GM18861 (cell line): ENCODE data around the gene DUSP7.

Experiments
- ATAC-seq: cut with Tn5 transposase; IDR thresholded peaks from one replicate; pipeline ENCODE4 v1.9.1; 2021; ENCODE audit not compliant: unreplicated experiment

DUSP7 gene

DNA sequence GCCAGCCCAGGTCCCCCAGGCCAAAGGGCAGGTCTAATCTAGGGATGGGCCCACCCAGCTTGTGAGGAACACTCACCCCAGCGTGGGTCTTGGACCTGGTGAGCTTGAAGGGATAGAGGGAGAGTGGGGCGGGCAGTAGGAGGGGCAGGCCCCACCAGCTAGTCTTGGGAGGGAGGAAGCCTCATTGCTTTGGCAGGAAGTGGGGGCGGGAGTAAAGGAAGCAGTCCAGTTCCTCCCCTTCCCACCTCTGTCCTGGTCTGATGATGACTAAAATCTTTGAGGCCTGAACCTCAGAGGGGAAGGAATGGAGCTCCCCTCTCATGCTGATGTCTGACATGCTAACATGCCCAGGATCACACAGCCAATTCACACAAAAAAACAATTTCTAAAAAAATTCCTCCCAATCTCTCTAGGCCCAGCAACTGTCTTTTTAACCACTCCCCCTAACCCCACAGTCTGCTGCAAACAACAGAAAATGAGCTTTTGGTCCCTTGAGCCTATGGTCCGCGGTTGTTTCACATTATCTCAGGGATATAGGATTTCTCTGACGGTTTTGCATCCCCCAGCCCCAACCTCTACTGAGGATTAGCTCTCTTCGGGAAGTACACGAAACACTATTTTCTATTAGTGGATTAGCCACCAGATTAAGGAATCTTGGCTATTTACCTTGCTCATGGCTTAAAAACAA is 30.7 kb upstream of the DUSP7 start:
- no peak for ATAC-seq

DNA sequence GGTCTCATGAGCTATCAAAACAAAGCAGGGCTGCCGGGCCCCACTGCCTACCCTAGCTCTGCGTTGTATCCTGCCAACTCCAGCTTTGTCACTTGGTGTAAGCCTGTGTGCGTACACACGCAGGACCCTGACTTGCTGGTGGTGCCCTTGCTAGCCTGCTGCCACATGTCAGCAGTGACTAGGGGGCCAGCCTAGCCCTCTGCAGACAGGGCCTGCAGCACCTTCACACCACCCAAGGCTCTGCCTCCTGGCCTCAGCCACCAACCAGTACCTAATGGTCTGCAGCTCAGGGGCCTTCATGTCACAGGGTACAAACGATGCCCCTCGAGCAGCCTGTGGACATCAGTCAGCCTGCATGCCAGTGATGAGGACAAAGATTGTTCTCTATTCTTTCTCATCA is 30.1 kb upstream of the DUSP7 start:
- ATAC-seq, result no peak

DNA sequence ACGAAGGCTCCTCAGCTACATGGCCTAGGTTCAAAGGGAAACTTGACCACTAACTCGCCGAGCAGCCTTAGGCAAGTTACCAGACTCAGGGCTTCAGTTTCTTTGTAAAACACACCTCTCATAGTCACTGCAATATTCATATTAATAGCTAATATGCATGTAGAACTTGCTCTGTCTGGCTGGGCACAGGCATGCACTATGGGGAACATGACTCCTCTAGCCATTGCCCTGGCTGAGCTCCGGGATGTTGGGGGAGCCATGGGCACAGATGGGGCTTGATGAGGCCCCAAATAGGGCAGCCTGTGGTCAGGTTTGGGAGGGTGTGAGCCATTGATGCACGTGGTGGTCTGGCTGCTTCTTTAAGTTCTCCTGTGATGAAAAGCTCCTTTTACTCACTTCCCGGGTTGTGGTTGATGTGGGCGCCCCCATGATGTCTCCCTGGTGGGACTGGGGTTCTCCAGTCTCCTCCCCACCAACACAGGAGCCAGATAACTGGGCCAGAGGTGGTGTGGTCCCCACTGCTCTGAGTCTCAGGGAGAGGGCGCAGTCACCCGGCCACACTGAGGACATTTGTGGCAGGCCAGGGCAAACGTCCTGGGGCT is 29.4 kb upstream of the DUSP7 start:
- ATAC-seq, result no peak

DNA sequence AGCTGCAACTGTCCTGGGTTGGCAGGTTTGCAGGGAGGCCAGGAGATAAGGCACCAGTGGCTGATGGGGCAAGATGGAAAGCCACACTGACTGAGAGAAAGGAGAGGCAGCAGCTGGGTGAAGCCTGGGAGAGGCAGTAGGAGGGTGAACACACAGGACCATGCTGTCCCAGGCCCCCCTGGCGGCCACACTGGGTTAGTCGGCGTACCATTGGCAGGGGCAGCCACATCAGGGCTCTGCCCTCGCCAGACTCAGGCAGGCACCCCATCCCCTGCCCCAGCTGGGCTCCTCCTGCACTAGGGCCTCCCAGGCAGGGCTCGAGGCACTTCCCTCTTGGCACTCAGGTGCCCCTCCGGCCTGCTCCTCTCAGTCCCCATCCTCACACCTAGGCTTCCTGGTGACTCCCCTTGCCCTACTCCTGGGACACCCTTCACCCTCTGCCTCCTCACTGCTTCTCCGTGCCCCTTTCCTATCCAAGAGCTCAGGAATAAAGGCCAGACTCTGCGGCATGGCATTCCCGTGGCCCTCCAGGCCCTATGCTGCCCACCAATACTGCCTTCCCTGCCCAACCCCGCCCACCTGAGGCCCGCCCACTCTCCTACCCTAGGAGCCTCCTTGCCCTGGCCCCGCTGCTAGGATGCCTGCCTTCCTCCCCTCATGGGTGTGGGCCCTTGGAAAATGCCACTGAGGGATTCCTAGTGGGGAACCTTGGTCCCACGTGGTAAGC is 28.7 kb upstream of the DUSP7 start:
- ATAC-seq, result no peak

DNA sequence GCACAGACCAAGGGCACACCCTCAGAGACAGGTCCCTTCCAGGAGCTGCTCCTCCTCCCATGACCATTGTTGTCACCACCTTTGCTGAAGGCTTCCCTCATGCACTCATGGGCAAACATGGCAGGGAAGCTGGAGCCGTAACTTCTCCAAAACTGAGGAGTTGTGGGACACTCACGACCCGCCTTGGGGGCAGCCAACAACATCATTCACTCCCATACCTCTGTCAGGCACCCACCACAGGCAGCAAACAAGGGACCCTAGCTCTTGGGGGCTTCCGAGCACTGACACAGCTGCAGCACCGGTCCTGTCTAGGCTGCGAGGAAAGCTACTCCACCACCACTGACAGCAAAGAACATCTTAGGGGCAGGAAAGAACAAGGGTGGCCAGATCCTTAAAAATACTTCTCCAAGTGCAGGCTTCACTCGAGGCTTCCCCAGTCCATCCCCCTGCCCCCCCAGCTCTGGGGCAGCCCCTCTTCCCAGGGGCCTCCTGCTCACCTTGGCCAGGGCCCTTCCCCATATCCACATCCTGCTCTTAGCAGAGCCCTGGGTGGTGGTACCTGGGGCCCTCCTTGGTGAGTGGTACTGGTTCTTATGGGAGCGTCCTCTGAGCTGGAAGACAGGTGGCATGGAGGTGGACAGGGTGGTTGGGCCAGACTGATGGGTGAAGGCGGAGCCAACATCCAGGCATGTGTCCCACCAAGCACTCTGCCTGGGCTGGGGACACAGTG is 28.0 kb upstream of the DUSP7 start:
- no peak for ATAC-seq

DNA sequence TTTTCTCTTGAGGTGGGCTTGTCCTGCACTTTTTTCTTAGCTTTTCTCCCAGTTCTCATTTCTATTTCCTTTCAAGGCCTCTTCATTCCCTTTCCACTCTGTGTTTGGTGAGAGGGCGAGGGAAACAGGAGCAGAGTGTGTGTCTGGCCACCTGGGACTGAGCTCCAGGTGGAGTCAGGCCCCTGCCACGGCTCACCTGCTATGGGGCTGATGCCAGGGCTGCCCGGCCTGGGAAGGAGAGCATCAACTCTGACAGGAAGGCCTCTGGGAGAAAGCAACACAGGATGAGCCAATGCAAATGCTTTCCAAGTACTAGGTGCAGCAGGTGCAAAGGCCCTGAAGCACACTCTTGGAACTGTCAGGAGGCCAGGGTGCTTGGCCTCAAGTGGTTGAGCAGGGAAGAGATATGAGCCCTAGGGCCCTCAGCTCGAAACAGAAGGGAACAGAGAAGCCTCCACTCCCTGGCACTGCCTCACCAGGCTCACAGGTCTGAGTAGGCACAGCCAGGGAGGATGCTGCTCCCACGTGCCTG is 27.3 kb upstream of the DUSP7 start:
- no peak for ATAC-seq

DNA sequence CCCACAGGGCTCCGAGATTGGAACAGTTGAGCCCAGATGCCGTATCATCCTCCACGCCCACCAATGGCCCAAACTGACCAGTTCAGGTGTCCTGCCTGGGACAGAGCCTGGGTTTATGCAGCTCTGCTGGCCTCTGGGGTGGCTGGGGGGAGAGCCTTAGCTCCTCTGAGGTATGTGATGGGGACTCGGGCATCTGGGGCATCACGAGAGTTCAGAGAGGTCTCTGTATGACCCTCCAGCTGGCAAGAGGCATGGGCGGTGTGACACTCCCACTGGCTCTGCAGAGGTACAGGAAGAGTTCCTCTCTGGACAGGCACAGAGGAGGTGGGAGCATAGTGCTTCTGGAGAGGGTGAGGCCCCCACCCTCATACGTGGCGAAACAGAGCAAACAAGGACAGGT is 26.6 kb upstream of the DUSP7 start:
- no peak for ATAC-seq

DNA sequence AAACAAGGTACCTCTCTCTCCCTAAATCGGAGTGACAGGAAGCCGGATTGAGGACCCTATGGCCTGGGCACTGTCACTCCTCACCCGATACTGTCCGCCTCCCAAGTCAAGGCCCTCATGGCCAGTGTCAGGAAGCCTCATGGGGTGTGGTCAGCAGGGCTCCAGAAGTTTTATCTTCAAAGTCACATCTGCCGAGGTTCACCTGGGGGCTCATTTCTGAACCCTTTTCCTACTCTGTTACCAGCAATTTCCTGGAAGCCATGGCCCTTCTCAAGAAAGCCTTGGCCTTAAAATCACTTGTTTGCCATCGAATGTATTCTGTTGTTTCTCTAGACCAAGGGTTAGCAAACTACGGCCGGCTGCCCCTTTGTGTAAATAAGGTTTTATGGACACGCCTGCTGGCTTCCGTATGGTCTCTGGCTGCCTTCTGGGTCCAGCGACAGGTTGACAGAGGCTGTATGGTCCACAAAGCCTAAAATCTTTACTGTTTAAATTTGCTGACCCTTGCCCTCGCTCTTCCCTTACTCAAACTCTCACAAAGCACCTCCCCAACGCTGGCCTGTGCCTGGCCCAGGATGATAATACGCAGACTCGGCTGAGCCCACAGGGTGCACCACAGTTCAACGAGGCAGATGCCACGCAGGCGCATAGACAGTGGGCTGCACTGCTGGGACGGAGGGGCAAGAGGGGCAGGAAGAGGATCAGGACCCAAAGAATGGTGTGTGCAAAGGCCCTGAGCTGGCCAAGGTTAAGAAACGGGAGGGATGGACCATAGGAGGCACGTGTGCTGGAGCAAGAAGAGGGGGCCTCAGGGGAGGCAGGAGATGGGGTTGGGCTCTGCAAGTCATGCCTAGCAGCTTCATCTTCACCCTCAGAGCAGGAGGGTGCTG is 24.7 kb upstream of the DUSP7 start:
- ATAC-seq, result no peak

DNA sequence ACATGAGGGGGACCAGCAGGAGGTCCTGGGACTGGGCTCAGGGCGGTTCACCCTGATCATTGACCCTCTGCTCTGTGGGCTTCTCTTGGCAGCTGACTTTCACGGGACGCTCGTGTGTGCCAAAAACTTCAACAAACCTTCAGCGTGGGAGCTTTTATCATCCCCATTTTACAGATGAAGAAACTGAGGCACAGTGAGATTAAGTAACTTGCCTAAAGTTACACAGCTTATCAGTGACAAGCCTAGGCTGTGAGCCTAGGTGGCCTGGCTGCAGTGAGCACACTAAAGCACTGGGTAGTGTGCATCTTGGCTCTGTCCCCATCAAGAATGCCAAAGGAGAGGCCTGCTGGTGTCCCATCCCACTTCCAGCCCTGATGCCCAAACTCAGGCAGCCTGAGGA is 23.6 kb upstream of the DUSP7 start:
- ATAC-seq, result no peak

DNA sequence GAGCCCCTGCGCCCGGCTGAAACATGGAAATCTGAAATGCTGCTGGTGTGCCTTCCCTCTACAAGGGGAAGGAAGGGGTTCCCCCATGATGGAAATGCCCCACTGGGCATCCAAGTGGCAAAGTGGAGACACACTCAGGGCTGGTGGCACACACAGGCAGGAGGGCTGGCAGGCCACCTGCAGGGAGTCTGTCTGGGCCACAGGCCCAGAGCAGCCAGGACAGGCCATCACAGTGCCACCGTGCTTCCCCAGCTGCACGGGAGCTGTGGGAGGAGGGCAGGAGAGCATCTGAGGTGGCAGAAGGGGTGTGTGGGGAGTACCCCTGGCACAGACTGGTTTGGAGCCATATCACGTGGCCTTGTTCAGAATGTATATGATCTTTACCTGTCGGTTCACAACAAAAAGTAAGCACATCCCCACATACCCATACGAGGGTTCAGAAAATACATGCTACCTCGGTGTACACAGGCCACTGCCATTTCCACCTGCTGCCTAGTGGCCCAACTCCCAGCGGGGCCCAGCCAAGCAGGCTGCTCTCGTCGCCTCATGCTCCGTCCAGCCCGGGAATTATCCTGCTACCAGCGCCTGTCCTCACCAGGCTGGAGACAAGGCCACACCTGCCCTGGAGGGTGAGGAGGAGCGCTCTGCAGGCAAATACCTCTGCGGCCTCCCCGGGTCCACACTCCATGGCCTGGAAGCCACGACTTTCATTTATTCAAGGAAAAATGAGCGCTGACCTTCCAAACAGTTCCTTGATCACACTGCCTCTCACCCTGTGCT is 22.6 kb upstream of the DUSP7 start:
- no peak for ATAC-seq

DNA sequence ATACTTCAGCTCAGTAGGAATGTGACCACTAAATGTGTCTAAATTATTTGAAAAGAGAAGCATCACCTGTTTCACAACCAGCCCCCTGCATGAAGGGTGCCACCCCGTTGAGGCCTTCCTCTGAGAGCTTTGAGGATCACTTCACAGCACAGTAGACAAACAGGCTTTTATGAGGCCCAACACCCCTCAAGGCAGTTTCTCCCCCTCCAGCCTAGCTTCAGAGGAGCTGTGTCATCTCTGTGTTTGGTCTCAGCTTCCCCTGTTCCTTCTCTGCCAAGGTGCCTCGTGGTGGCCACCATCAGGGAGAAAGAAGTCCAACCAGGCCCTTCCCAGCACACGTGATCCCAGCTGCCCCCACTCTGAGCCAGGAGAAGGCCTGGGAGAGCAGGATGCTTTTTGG is 21.6 kb upstream of the DUSP7 start:
- ATAC-seq, result no peak

DNA sequence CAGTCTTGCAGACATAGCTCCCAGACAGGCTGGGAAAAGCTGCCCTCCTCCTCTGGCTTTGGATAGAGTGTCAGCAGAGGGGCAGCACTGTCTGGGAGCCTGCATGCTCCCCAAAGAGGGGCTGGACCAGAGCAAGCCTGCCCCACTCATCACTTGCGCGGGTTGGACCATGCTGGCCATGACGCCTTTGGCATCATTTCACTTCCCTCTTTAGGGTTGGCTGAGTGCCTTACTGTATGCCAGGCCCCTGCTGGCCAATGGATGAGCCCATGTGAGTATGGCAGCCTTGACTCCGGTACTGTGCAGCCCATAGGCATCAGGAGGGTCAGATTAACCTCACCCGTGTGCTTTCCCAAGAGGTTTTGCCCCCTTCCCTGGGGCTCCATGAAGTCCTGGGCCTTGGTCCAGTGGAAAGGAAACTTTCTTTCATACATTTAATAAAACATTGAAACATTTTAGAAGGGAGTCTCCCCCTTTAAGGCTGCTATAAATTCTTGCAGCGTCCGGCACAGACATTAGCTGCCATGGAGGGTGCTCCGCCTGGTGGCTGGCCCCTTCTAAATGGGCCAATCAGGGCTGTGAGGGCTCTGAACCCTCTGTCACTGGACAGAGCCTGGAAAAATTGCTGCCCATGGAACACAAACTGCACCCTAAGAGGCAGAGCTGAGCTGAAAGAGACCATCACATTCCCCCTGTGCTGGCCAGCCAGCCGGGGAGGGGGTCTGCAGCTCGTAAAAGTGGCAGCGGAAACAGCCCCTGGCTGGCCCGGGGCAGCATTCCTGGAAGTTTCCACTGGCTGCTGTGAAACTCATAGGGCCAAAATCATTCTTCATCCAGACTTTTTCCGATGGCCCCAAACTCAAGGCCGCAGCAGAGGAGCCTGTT is 20.8 kb upstream of the DUSP7 start:
- ATAC-seq, result no peak

DNA sequence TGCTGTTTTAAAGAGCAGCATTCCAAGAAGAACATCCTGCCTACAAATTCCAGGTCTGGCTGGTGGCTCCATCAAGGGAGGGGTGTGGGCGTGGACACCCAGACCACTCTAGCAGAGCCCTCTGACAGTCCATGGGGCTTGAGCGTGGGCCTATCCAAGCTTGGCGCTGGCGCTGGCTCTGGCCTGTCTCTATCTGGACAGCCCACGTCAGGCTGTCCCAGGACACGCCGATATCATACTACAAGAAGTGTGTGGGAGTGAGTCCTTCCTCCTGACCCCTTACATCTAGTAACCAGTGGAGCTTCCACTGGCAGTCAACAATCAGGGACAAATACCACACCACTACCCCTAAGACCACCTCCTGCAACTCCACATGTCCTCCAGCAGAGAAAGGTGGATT is 17.1 kb upstream of the DUSP7 start:
- ATAC-seq, result no peak

DNA sequence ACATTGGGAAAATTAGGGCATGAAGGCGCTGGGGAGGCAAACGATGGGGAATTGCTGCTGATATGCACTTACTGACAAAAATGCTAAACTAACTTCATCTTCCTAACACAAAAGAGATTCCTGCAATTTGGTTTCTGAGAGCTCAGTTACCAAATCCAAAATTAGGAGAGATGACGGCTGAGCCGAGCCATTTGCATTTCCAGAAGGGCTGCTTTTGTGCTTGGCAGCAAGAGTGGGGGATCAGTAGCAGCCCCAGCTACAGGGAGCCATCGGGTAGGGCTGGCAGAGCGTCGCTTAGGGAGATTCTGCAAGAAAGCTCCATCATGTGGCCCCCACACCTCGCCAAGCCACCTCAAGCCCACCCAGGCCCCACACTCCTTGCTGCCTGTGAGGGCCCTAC is 16.1 kb upstream of the DUSP7 start:
- no peak for ATAC-seq

DNA sequence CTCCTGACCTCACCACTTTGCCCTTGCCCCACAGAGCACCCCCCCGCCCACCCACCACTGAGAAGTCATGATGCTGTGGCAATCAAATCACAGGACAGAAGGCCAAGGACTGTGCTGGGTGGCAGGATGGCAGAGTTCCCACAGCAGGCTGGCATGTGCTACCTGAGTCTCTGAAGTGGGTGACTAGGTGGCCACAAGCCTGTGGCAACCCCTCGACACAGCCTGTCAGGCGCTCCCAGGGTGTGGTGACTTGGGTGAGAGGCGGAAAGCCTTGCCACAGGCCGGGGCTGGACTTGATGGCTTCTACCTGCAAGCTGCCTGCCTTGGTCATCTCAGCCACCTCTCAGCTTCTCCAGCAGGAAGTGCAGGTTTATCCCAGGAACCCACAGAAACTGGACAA is 15.6 kb upstream of the DUSP7 start:
- ATAC-seq, result no peak

DNA sequence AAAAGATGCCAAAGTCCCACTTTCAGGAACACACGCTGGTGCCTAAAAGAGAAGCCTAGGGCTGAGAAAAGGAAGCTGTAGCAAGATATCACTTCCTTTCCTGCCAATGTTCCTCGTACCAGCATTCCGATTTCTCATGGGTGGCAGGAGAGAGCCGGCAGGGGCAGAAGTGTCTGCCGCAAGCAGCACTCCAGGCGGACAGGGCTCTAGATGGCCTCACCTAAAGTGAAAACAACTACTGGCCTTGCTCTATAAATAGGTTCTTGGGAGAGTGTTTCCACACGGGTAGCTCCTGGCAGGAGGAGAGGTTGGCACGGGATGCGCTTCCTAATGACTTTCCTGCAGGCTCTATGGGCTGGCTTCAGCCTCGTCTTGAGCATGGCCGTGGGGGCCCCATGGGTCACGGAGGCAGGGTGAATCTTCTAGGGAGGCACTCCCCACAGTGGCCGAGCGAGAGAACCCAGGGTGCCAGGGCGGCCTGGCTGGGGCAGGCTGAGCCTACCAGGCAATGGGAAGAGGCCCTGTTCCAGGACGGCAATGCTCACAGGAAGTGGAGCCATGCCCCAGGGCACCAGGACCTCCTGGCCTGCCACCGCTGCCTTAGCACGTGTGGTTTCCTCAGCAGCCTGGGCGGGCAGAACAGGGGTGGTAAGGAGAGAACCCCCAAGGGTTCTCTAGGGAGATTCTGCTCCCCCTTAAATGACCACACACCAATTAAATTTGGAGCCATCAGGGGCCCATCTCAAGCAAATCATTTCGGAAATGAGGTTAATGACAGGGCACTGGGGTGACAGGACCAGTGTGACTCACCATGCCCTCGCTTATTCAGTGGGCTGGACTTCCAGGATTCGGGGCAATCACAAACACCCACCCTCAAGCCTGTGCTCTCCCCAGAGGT is 14.6 kb upstream of the DUSP7 start:
- no peak for ATAC-seq

DNA sequence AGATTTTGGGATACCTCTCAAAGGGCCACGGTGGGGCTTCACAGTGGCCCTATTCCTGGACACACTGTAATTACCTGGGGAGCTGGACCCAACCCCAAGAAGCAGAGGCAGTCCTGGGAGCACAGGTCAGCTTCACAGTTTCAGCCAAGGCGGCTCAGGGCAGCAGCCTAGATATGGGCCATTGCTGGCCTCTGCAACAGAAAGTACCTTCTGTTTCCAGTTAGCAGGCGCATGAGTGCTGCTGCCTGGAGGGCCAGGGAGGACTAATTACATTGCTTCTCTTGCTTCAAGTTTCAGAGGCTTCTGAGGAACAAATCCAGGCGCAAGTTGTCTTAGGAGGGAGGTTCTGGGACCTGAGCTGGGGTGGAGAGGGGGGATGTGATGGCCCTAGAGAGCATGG is 13.5 kb upstream of the DUSP7 start:
- ATAC-seq, result no peak

DNA sequence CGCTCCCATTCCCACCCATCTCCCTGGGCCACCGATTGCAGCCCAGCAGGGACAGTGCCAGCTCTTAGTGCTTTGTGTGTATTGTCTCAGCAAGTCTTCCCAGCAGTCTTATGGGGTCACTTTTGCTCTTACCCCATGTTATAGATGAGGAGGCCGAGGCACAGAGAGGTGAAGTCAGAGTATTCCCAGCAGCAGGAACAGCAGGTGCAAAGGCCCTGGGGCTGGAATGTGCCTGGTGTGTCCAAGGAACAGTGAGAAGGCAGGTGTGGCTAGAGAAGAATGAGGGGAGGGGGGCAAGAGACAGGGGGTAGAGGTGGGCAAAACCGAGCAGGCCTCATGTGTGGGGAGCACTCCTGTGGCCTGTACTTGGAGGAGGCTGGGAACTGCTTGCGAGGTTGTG is 12.8 kb upstream of the DUSP7 start:
- ATAC-seq, result no peak
